Stimulated activated CD4-positive, alpha-beta T cell treated with anti-CD3 and anti-CD28 coated beads, Interleukin-4, amount 100 ng/mL, for 24 hours (primary cell): ENCODE data around the gene PER3.

ENCODE experiments used
- DNase-seq: peaks from one replicate; pipeline ENCODE4 v3.0.0-alpha.2; 2020

The PER3 gene

DNA sequence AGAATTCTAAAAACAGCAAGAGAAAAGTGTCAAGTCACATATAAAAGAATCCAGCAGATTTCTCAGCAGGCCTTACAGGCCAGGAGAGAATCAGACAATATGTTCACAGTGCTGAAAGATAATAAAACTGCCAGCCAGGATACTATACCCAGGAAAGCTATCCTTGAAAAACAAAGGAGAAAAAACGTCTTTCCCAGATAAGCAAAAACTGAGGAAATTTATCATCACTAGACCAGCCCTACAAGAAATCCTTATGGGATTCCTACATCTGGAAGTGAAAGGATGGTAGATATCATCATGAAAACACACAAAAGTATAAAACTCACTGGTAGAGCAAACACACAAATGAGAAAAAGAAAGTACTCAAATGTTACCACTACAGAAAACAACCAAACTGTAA is 93.9 kb downstream of the PER3 start:
- DNase-seq: no peak

DNA sequence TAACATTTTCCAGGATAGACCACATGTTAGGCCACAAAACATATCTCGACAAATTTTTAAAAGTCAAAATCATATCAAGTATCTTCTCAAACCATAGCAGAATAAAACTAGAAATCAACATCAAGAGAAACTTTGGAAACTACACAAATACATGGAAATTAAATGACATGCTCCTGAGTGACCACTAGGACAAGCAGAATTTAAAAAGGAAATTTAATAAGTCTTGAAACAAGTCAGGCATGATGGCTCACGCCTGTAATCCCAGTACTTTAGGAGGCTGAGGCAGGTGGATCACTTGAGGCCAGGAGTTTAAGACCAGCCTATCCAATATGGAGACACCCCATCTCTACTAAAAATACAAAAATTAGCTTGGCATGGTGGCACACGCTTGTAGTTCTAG is 95.1 kb downstream of the PER3 start:
- no peak for DNase-seq

GRCh38 chr1:7884757-7885156 is 100.7 kb downstream of the PER3 start:
- no peak for DNase-seq

GRCh38 chr1:7885513-7886404 is 101.7 kb downstream of the PER3 start:
- DNase-seq: peak; percentile 25

GRCh38 chr1:7886405-7886745 is 102.3 kb downstream of the PER3 start:
- no peak for DNase-seq

DNA sequence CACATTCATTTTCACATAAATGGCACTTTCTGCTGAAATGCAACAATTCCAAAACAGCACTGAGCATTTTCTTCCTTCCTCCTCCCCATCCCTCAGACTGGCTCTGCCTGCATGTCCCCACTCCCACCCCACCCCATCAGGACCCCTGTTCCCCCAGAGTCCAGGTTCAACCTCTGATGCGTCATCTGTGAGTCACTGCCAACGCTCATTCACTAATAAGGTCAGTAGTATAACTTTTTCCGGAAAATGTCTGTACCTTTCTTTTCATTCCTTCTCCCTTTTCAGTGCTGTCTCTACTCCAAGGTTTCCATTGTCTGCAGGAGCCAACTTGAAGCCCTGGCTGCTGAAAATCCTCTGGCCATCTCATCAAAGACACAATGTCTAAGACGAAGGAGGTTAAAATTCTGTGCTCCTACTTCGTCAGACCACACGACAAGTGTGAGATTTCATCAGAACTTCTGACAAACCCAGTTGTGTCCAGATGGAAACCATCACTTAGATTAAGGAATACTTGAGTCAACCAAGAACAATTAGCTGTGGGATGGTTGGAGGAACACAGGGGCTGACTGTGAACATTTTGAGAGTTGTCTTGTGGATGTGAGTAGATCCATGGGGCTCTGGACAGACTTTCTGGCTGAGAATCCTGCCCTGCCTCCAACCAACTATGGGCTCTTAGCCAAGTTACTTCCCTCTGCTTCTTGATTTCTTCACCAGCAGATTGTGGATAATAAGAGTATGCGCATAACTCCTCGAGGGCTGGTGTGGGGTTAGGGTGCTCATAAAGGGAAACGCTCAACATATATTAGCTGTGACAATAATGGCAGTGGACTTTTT is 104.4 kb downstream of the PER3 start:
- DNase-seq: no peak

DNA sequence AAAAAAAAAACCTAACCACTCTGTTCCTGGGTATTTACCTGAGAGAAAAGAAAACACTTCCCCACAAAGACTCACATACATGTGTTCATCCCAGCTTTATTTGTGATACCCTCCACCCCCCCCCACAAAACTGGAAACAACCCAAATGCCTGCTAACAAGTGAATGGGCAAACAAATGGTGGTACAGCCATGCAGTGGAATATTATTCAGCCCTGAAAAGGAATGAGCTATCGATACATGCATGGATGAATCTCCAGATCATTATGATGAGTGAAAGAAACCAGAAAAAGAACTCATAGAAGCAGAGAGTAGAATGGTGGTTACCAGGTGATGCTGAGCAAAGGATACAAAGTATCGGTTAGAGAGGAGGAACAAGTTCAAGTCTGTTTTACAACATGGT is 106.8 kb downstream of the PER3 start:
- no peak for DNase-seq

GRCh38 chr1:7891804-7892203 is 107.7 kb downstream of the PER3 start:
- no peak for DNase-seq

GRCh38 chr1:7893529-7894180 is 109.6 kb downstream of the PER3 start:
- DNase-seq: no peak
